ENCODE results near the gene TENM3.

DNA sequence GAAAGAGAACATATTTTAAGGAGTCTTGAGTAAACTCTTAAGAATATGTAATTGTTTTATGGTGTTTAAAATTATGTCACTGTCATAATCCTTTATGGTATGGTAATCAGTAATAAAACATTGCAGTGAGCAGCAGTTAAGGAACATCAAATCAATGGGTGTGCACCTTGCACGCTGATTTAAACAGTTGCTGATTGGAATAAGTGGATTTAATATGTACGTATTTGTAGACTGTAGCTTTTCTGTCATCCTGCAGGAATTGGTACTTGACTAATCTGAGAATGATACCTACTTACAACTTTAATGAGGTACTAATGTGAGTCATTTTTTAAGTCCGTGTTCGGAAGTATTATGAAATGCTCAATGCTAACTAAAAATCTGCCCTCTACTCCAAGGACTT lies 461.7 kb downstream of the TENM3 start:
- TF ChIP-seq, protein P1, sequence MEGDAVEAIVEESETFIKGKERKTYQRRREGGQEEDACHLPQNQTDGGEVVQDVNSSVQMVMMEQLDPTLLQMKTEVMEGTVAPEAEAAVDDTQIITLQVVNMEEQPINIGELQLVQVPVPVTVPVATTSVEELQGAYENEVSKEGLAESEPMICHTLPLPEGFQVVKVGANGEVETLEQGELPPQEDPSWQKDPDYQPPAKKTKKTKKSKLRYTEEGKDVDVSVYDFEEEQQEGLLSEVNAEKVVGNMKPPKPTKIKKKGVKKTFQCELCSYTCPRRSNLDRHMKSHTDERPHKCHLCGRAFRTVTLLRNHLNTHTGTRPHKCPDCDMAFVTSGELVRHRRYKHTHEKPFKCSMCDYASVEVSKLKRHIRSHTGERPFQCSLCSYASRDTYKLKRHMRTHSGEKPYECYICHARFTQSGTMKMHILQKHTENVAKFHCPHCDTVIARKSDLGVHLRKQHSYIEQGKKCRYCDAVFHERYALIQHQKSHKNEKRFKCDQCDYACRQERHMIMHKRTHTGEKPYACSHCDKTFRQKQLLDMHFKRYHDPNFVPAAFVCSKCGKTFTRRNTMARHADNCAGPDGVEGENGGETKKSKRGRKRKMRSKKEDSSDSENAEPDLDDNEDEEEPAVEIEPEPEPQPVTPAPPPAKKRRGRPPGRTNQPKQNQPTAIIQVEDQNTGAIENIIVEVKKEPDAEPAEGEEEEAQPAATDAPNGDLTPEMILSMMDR (IDR thresholded peaks at IDR 0.05; ENCODE audit: low read depth, low read length), result no peak
- no peak for TF ChIP-seq EZH2phosphoT487 (IDR thresholded peaks at IDR 0.05; ENCODE audit: low read depth)
